ENCODE results near the gene CPTP. TPM values are rescaled to one million over a fixed set of nuclear protein-coding genes. Genes with fewer than 3 reads are reported as not detected.
A peak's percentile ranks its signal among the peaks of the same experiment; 100 is the strongest.
"Not testable (repeated sequence)": the region's sequence is repeated elsewhere in the genome, so short reads cannot be mapped to it uniquely, and the experiment has no call there.

Gene CPTP
- total RNA-seq, 1 experiment from 2014 or later: 31.1 TPM

DNA sequence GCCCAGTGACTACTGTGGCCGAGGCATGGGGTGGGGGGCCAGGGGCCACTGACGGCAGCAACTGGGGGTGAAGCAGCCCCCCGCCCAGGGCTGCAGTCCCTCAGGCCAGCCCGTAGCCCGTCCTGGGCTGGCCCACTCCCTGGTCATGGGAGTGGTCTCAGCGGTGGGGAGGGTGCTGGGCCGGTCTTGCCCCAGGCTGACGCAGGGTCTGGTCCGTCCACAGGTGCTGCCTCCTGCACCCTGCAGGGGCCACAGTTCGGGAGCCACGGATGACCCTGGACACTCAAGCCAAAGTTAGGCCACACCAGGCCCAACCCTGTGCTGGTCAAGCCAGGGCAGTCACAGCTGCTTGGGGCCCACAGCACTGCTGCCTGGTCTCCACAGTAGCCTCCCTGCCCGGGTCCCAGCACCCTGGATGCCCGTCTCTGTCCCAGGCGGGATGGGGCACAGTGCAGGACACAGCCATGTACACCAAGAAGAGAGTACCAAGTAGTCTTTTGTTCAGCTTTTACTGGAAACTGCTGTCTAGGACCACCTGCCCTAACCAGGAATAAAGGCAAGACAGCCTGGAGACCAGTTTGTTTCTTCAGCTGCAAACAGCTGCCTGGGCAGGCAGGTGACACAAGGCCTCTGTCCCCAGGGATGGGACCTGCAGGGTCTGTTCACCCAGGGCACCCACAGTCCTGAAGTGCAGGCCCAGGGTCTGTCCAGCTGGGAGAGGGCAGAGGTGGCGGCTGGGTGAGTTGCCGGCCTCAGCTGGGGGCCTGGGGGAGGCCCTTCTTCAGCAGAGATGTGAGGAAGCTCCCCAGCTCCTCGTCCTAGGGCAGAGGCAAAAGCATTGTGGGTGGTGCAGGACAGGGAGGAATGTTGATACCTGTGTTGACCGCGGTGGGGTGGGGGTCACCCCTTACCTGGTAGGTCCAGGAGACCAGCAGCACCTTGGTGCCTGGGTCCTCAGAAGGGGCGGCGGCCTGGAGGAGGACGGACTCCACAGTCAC is 13.2 kb upstream of the CPTP start:
- no peak overlapping the region for H3K4me3 ChIP-seq
- no peak for DNase-seq
- H3K27me3 ChIP-seq: no peaks in the 10 kb centered on the region
- H3K9me3 ChIP-seq: no peaks in the 10 kb centered on the region
- H3K36me3 ChIP-seq: peaks cover 55% of the 10 kb centered on the region

DNA sequence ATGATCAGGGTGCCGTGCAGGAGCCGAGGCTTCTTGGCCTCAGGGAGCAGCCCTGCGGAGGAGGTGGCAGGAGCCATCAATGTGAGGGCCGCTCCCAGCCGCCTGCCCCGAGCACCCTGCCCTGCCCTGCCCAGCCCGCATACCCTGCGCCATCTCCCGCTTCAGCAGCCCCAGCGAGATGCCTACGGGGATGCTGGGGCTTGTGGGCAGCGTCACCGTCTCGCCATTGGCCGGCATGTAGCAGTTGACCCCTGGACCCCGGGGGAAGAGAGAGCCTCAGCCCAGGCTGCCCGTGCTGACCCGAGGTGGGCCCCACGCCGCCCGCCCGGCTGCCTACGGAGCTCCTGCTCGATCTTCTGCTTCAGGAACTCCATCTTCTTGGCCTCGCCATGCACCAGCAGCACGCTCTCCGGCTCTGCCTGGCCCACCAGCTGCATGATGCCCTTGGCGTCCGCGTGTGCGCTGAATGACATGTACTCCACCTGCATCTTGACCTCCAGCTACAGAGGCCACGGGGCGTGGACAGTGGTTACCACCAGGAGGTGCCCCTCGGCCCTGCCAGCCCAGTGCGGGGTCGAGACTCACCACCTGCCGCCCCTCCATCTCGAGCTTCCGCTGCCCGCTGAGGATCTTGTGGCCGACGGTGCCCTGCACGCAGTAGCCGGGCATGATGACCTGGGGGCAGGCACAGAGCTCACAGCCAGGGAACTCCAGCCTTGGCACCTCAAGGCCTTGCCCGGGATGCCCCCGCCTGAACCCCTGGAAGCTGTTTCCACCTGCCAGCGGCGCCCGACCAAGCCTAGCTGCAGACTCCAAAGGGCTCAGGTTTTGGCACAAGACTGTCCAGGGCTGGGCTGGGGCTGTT is 11.9 kb upstream of the CPTP start:
- Histone ChIP-seq H3K9me3 (no peaks in the 10 kb centered on the region), H3K27me3 (no peaks in the 10 kb centered on the region), H3K36me3 (peaks cover 65% of the 10 kb centered on the region), H3K4me3 (no peak overlapping the region)
- DNase-seq: no peak

DNA sequence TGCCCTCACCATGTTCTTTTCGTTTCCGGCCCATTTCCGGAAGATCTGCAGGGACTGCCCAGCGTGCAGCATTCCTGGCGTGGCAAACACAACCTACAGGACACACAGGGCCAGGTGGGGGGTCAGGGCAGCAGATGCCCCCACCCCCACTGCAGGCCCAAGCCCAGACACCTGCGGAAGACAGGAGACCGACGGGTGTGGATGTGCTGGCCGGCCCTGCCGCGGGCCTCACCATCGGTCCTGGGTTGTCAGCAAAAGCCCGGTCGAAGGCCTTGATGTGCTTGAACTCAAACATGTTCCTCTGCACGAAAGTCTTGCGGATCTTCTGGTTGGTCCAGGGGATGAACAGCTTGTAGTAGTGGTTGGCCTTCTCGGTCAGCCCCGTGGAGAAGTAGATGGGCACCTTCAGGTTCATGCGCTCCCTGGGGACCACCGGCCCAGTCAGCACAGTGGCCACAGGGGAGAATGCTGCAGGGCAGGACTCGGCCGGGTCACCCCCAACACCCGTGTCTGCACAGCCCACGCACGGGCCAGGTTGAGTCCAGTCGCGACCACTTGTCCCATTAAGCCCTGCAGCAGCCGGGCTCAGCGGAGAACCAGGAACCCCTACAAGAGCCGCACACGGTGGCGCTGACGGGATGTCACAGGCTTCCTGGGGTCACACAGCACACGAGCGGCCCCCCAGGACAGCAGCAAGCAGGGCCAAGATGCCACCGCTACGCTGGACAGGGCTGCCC is 10.9 kb upstream of the CPTP start:
- Histone ChIP-seq H3K4me3 (no peak overlapping the region), H3K27me3 (no peaks in the 10 kb centered on the region), H3K9me3 (no peaks in the 10 kb centered on the region), H3K36me3 (peaks cover 69% of the 10 kb centered on the region)
- DNase-seq: no peak

DNA sequence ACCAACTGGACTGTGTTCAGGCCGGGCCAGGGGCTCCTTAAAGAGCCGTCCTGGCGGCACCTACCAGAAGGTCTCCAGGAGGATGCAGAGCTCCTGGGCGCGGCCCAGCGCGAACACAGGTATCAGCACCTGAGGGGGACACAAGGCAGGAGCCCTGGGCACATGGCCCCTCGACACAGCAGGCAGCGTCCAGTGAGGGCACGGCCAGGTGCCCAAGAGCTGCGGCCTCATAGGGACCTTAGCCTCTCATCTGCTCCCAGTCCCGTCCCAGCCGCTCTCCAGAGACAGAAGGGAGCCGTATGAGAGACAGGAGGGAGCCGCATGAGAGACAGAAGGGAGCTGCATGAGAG is 10.4 kb upstream of the CPTP start:
- H3K27me3 ChIP-seq: no peaks in the 10 kb centered on the region
- DNase-seq: no peak
- no peak overlapping the region for H3K4me3 ChIP-seq
- peaks cover 74% of the 10 kb centered on the region for H3K36me3 ChIP-seq
- no peaks in the 10 kb centered on the region for H3K9me3 ChIP-seq

DNA sequence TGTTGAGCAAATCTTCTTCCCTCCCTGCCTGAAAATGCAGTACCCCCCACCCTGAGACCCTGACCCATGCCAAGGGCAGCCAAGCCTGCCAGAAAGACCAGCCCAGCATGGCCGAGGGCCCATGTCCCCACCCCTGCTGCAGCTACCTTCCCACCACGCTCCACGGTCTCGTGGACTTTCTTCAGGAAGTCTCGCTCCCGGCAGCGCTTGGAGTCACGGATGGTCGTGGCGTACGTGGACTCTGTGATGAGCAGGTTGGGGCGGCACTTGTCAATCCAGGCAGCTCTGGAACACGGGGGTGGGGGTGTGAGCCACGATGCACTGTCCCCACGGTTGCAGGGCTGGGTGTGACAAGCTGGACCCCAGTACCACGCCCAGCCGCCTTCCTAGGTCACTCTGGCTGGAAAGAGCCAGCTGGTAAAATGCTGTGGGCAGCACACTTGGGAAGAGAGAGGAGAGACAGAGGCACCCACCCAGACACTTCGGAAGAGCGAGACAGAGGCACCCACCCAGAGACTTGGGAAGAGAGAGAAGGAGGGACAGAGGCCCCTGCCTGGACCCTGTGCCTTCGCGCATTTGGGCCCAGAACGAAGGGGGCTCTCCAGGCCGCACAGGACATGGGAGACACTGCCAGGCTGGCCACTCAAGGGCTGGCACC is 9.8 kb upstream of the CPTP start:
- Histone ChIP-seq H3K9me3 (no peaks in the 10 kb centered on the region), H3K4me3 (no peak overlapping the region), H3K27me3 (no peaks in the 10 kb centered on the region), H3K36me3 (peaks cover 72% of the 10 kb centered on the region)
- no peak for DNase-seq

DNA sequence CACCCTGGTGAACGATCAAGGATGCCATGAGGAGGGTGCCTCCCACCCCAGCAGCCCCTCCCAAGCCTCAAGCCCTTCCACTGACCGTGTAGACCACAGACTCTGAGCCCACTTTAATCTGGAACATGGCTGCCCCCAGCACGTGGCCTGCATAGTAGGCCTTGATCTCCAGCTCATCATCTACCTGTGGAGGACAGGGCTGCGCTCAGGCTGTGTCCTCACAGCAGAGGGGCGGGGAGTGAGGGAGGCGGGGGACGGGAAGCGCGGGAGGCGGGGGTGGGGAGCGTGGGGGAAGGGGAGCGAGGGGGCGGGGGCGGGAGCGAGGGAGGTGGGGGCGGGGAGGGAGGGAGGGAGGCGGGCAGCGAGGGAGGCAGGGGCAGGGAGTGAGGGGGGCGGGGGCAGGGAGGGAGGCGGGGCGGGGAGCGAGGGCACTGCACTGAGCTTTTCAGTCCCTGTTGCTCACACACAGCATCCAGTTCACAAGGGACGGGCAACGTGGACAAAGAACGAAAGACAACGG is 9.1 kb upstream of the CPTP start:
- DNase-seq: no peak
- Histone ChIP-seq H3K9me3 (no peaks in the 10 kb centered on the region), H3K4me3 (no peak overlapping the region), H3K36me3 (peaks cover 72% of the 10 kb centered on the region), H3K27me3 (no peaks in the 10 kb centered on the region)

DNA sequence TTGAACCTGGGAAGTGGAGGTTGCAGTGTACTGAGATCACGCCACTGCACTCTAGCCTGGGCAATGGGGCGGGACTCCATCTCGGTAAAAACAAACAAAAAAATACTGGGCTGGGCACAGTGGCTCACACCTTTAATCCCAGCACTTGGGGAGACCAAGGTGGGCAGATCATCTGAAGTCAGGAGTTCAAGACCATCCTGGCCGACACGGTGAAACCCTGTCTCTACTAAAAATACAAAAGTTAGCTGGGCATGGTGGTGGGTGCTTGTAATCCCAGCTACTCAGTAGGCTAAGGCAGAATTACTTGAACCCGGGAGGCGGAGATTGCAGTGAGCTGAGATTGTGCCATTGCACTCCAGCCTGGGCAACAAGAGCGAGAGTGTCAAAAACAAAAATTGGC is 8.4 kb upstream of the CPTP start:
- H3K9me3 ChIP-seq, H3K27me3 ChIP-seq, DNase-seq, H3K4me3 ChIP-seq: not testable (repeated sequence)
- H3K36me3 ChIP-seq: peaks cover 67% of the 10 kb centered on the region

DNA sequence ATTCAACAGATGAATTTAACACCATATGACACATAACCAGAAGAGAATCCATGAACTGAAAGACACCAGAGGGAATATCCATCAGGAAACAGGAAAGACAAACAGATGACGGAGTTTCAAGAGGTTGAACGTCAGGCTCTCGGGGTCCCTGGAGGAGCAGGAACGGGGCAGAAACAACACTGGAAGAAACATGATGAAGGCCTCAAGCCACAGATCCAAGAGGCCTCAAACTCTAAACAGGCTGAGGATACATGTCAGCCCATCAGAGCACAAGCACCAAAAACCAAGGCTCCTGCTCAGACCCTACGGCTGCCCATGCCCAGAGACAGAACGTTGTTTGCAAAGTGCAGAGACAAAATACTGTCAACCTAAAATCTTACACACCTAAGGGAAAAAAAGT is 7.2 kb upstream of the CPTP start:
- no peaks in the 10 kb centered on the region for H3K9me3 ChIP-seq
- peaks cover 59% of the 10 kb centered on the region for H3K36me3 ChIP-seq
- H3K27me3 ChIP-seq: no peaks in the 10 kb centered on the region
- DNase-seq: no peak
- H3K4me3 ChIP-seq: no peak overlapping the region

DNA sequence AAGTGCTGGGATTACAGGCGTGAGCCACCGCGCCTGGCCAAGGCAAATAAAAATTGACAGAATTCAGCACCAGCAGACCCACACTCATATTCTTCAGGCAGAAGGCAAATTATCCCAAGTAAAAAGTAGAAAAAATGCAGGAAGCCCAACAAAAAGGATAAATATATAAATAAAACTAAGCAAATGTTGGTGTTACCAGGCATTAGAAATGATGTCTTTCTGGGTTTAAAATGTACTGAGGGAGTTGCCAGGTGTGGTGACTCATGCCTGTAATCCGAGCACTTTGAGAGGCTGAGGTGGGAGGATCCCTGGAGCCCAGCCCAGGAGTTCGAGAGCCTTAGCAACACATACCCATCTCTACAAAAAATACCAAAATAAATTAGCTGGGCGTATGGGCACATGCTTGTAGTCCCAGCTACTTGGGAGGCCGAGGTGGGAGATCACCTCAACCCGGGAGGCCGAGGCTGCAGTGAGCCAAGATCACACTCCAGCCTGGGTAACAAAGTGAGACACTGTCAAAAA is 6.4 kb upstream of the CPTP start:
- Histone ChIP-seq H3K27me3 (no peaks in the 10 kb centered on the region), H3K36me3 (peaks cover 52% of the 10 kb centered on the region), H3K4me3 (no peak overlapping the region), H3K9me3 (no peaks in the 10 kb centered on the region)
- peak; percentile 95 for DNase-seq

DNA sequence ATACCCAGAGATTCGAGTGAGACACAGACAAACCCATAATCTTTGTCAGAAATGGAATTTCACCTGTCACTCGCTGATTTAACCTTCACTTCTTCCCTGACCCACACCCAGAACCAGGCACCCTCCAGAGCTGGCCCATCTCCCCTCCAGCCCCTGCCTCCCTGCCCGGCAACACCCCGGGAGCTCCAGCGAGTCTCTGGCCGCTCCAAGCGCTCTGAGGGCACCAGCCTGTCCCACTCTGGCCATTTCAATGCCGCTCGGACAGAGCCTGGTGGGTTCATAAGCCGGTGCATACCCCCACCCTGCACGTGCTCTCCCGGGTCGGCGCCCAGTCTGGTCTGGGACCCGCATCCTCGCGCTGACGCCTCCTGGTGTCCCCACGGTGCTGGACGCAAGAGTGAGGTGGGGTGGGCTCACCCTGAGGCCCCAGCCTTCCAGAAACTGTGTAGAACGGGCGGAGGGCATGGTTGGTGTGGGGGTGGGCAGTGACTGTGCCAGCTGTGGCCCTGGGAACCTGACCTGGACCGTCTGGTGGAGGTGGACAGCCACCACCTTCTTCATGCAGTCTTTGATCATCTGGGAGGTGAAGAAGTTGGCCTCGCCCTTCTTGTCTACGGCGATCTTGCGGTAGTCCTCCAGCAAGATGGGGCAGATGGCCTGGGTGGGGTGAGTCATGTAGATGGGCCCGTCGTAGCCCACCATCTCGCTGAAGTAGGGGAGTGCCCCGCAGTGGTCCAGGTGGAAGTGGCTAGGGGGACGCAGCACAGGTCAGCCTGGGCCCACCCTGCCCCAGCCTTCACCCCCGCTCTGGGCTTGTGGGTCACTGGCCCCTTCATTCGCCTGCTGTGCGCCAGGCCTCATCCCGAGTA is 5.6 kb upstream of the CPTP start:
- no peak overlapping the region for H3K4me3 ChIP-seq
- no peaks in the 10 kb centered on the region for H3K27me3 ChIP-seq
- DNase-seq: no peak
- peaks cover 45% of the 10 kb centered on the region for H3K36me3 ChIP-seq
- no peaks in the 10 kb centered on the region for H3K9me3 ChIP-seq

DNA sequence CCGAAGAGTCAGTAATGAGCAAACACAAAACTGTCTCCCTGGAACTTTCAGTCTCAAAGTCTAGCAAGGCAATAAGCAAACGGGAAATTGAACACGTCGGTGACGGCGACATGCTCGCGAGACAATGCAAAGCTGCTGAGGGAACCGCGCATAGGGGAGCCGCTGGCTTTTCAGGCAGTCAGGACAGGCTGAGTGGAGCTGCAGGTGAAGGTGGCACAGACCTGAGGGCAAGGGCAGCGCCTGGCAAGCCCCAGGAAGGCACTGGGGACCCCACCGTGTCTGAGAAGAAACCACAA is 5.0 kb upstream of the CPTP start:
- DNase-seq: no peak
- Histone ChIP-seq H3K9me3 (no peaks in the 10 kb centered on the region), H3K27me3 (no peaks in the 10 kb centered on the region), H3K36me3 (peaks cover 43% of the 10 kb centered on the region), H3K4me3 (no peak overlapping the region)

DNA sequence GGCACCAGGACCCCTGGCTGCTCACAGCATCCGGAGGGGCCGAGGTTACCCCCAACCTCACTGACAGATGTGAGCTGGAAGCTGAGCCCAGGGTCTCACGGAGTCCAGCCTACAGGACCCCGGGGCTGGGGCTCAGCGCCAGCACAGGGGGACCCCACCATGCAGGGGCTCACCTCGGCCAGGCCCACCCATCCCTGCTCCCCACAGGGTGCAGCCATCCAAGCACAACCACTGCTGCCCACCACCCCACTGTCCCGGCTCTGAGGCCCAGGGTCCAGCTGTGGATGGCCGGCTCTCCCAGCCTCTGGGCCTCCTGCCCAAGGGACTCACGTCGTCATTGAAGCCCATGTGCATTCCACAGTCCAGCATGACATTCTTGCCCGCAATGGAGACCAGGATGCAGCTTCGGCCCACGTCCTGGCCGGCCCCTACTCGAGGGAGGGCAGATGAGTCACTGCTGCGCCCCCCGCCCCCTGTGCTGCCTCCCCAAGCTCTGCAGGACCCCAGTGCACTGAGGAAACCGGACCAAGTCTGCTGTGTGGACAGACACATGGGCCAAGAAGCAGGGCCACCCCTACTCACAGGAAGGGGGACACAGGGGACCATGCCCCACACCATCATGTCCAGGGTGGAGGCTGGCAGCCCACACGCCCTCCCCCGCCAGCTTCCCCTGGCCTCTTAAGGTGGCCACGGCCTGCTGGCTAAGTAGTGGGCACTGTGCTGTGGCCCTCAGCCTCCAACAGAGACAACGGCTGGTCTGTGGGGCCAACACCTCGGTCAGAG is 3.7 kb upstream of the CPTP start:
- no peak for DNase-seq
- peaks cover 39% of the 10 kb centered on the region for H3K36me3 ChIP-seq
- no peaks in the 10 kb centered on the region for H3K9me3 ChIP-seq
- no peak overlapping the region for H3K4me3 ChIP-seq
- no peaks in the 10 kb centered on the region for H3K27me3 ChIP-seq

DNA sequence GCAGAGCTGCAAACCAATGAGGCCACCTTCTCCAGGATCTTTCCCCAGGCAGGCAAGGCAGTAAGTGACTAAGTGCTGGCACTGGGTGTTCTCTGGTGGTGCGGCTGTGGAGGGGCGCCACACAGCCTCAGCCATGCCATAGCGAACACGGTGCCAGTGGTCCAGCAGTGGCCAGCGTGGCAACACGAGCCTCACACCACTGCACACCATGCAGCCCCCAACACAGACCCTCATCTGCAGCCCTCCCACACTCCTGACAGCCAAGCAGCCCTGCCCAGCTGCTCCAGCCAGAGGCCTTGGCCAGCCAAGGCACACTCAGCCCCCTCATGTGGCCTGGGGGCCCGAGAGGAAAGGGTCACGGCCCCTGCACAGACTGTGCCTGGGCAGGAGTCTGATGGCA is 3.1 kb upstream of the CPTP start:
- no peak for DNase-seq
- Histone ChIP-seq H3K27me3 (no peaks in the 10 kb centered on the region), H3K4me3 (no peak overlapping the region), H3K36me3 (peaks cover 33% of the 10 kb centered on the region), H3K9me3 (no peaks in the 10 kb centered on the region)

DNA sequence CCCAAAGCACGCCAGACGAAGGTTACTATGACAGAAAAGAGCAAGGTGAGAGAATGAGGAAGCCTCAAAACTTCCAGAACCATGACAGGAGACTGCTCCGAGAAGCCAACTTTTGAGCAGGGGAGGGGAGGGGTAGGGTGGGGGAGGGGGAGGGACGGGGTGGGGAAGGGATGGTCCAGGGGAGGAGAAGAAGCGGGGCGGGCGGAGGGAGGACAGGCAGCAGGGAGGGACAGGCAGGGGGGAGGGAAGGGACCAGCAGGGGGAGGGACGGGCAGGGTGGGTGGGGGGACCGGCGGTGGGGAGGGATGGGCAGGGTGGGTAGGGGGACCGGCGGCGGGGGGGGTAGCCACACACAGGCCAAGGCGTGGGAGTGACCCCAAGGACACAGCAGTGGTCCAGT is 2.2 kb upstream of the CPTP start:
- H3K27me3 ChIP-seq: no peaks in the 10 kb centered on the region
- no peaks in the 10 kb centered on the region for H3K9me3 ChIP-seq
- H3K36me3 ChIP-seq: peaks cover 26% of the 10 kb centered on the region
- H3K4me3 ChIP-seq: no peak overlapping the region
- DNase-seq: no peak

DNA sequence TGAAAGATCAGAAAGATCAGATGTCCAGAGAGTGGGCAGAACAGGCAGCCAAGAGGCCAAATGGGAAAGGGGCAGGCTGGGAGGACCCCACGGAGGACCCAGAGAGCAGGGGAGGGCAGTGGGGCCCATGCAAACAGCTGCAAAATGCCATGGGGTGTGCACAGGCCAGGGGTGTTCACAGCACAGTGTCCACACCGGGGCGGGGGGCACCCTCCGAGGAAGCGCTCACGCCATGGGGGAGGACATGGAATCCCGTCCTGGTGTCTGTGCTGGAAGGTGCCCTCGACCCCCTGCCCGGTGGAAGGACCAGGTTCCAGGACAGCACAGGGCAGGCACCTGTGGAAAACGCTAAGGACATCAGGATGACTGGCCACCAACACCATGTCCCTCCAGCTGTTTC is 1.6 kb upstream of the CPTP start:
- peaks cover 21% of the 10 kb centered on the region for H3K36me3 ChIP-seq
- no peak overlapping the region for H3K4me3 ChIP-seq
- no peak for DNase-seq
- no peaks in the 10 kb centered on the region for H3K9me3 ChIP-seq
- no peaks in the 10 kb centered on the region for H3K27me3 ChIP-seq
